Raji (cell line): ENCODE data around the gene TAPBPL.

Source experiments
- POLR2A ChIP-seq: IDR thresholded peaks from 2 replicates; pipeline ENCODE4 v1.6.1; 2011; ENCODE audit warnings: low read depth, low read length, control low read depth; ENCODE audit not compliant: insufficient read depth

The TAPBPL gene, protein sequence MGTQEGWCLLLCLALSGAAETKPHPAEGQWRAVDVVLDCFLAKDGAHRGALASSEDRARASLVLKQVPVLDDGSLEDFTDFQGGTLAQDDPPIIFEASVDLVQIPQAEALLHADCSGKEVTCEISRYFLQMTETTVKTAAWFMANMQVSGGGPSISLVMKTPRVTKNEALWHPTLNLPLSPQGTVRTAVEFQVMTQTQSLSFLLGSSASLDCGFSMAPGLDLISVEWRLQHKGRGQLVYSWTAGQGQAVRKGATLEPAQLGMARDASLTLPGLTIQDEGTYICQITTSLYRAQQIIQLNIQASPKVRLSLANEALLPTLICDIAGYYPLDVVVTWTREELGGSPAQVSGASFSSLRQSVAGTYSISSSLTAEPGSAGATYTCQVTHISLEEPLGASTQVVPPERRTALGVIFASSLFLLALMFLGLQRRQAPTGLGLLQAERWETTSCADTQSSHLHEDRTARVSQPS

DNA sequence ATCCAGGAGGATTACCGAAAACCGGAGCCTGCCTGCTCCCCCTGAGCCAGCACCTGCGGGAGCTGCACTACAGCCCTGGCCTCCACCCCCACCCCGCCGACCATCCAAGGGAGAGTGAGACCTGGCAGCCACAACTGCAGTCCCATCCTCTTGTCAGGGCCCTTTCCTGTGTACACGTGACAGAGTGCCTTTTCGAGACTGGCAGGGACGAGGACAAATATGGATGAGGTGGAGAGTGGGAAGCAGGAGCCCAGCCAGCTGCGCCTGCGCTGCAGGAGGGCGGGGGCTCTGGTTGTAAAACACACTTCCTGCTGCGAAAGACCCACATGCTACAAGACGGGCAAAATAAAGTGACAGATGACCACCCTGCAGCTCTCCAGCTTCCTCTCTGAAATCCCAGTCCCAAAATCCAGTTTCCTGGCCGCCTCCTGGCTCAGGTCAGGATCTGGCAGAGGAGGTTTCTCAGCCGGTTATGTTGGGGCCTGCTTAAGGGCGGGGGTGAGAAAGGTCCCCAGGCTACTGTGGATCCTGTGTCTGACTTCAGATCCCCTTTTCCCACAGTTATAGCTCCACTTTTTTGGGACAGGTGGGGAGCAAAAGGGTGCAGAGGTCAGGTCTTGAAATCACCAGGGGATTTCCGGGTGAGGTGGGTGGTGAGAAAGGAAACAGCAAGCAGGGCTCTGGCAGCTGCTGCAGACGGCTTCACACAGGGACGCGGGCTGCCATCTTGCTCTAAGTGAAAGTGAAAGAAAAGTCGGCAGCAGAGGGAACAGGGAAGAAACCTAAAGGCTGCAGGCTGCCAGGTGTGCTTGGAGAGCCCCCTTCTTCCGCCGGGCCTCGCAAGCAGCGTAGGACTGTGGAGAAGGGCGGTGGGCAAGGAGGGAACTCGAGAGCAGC lies at the start of gene TAPBPL:
TSS of gene TAPBPL (plus strand) at position 695 of the 897 bp plus-strand sequence. CDS start 207 bp downstream, outside the sequence.
- TF ChIP-seq POLR2A: peak; percentile 60

DNA sequence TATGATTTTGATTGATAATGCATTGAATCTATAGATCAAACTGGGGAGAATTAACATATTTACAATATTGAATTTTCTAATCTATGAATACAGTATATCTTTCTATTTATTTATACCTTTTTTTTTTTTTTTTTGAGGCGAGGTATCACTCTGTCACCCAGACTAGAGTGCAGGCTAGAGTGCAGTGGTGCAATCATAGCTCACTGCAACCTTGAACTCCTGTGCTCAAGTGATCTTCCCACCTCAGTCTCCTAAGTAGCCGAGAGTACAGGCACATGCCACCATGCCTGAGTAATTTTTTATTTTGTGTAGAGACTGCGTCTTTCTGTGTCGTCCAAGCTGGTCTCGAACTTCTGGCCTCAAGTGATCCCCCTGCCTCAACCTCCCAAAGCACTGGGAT lies 47.5 kb upstream of the TAPBPL start:
- no peak for TF ChIP-seq POLR2A

DNA sequence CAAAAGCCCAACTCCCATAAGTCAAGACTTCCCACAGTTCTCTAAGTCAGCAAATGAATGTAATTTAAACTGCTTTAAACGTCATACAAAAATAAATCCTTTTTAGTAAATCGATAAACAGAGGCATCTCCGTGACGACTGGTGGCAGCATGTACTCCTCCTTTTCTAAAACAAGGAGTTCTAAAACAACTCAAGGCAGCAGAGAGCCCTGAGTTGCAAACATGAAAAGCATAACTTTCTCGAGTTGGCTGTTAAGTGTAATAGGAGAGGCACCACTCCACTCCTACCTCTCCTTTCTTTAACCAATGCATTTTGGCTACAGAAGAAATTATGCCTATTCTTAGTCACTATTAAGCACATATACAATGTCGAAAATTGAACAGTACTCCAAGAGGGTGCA lies 45.9 kb upstream of the TAPBPL start:
- no peak for TF ChIP-seq POLR2A

DNA sequence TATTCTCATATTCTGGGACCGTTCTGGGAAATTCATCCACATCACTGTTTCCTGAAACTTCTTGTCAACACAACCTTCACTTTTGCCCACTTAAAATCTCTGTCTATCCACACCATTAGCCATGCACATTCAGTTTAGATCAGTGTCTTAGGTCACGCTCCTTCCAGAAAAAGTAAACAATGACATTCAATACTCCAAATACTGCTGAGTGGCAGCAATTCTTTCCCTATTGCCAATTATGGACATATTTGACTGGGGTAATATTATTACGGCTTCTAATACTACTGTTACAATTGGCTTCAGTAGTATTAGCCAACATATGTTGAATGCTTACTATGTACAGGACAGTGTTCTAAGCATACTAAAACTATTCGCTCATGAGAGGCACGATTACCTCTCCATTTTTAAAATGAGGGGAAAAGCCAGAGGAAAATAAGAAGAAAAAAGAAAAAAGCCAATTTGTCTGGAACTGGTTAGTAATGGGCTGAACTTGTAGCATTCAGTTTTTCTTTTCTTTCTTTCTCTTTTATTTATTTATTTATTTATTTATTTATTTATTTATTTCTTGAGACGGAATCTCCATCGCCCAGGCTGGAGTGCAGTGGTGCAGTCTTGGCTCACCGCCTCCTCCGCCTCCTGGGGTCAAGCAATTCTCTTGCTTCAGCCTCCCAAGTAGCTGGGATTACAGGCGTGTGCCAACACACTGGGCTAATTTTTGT lies 44.4 kb upstream of the TAPBPL start:
- TF ChIP-seq POLR2A: no peak

DNA sequence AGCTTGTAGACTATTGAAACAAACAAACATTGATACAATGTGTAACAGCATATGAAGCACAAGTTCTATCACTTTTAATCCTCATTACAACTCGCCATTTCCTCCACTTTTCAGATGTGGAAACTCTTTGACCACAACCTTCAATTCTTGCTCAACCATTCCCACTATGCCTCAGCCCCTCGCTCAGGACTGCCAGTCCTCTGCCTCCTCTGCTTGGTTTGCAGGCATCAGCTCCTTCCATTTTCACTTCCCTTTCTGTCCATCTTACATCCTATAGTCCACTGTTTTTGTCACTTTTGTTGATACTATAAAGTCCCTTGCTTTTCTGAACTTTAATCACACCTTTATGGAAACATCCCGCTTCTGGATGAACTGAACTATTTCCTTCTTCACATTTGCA lies 35.2 kb upstream of the TAPBPL start:
- TF ChIP-seq POLR2A: no peak

DNA sequence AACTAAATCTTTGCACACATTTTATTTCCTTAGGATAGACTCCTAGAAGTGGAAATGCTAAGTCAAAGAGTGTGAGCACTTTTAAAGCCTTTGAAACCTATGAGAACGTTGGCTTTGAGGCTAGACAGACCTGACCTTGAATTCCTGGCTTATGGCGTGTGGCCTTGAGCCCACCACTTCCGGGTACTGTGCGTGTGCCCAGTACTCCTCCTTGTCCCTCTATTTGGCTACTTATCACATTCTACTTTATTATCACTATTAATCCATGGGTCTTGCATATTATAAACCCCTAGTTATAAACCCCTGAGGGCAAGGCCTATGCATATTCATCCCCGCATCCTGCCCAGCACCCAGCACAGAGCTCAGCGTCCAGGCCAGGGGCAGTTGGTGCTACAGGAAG lies 33.0 kb upstream of the TAPBPL start:
- TF ChIP-seq POLR2A: no peak

DNA sequence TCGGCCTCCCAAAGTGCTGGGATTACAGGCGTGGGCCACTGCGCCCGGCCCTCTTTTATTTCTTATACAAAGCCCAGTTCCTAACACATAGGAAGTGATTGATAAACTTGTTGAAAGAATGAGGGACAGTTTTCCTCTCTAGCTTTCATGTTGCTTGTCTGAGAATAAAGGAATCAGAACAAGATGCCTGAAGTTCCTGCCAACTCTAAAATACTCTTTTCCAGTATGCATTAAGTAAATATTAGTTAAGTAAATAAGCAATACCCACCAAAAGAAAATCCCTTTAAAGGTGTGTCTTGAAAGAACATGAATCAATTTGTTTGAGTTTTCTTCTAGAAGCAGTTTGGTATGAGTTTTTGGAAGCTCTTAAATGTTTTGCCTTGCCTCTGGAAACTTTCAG lies 31.5 kb upstream of the TAPBPL start:
- TF ChIP-seq POLR2A: no peak

DNA sequence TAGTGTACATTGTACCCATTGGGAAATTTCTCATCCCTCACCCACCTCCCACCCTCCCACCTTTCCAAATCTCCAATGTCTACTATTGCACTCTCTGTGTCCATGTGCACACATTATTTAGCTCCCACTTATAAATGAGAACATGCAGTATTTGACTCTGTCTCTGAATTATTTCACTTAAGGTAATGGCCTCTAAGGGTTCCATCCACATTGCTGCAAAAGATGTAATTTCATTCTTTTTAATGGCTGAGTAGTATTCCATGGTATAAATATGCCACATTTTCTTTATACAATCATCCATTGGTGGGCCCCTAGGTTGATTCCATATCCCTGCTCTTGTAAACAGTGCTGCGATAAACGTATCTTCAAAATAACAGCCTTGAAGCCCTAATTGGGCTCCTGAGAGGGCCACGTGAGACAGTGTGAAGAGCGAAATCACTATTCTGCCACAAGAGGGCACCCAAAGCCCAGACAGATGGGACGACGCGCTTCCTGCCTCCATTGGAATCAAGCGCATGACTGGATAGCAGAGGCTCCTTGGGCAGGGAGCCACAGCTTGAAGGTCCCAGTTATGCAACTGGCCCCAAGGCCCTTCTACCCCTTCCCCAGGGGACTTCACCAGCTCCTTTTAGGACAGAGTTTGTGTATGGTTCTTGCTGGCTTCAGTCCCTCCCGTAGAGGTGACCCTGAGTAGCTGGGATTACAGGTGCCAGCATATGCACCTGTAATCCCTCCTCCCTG lies 28.4 kb upstream of the TAPBPL start:
- TF ChIP-seq POLR2A: peak; percentile 44

DNA sequence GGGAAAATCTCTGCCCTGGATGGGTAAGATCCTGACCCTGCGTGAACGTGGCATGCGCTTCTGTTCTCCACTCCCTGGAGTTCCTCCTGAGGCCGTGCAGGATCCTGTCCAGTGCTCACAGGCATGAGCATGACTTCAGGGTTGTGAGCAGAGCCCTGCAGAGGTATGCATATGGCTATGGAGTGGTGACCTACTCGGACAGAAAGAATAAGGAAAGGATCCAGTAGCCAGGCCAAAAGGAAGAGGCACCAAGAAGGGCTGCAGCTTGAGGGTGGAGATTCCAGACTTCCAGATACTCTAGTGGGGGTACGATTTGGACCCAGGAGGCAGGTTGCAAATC lies 27.9 kb upstream of the TAPBPL start:
- no peak for TF ChIP-seq POLR2A

DNA sequence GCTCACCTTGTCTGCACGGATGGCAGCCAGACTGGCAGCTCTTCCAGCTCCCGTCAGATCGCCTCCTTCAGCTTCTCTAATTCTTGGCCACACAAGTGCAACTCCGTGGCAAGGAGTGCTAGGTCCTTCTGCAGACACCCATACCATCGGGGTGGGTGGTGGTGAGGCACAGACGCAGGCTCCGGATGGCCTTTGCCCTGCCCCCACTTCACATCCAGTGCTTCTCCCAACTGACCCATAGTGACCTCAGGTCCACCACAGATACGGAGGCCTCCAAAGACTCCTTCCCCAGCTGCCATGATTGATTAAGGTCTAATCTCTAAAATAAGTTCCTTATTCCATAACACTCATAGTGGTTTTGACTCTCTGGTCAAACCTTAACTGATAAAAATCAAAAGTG lies 27.0 kb upstream of the TAPBPL start:
- TF ChIP-seq POLR2A: no peak

DNA sequence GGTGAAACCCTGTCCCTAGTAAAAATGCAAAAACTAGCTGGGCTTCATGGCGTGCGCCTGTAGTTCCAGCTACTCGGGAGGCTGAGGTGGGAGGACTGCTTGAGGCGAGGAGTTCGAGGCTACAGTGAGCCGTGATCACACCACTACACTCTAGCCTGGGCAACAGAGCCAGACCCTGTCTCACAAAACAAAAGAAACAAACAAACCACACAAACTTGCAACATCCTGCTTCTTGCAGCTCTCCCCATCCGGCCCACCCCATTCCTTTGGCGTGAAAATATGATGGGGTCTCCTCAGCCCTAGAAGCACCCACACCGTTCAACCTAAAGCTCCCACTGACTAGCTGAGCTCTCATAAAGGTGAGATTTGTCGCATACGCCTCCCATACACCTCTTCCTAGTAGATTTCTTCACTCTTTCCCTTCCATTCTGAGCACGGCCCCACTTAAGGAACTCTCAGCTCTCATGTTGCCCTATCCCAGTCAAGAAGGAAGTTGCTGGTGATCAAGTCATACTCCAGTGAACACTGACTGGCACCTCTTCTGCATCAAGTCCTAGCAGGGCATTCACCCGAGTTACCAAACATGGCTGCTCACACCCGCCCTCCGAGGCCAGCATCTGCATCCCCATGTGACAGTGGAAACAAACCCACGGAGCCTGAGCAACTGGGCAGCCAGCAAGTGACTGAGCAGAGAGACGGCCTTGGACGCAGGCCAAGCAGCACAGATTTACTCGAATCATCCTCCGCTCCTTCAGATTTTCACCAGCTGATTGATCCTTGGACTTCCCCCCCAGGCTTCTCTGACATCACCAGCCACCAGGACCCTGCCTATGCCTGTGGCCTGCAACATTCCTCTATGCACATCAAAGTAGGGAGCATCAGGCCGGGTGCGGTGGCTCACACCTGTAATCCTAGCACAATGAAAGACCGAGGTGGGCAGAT lies 26.0 kb upstream of the TAPBPL start:
- peak; percentile 67 for TF ChIP-seq POLR2A

DNA sequence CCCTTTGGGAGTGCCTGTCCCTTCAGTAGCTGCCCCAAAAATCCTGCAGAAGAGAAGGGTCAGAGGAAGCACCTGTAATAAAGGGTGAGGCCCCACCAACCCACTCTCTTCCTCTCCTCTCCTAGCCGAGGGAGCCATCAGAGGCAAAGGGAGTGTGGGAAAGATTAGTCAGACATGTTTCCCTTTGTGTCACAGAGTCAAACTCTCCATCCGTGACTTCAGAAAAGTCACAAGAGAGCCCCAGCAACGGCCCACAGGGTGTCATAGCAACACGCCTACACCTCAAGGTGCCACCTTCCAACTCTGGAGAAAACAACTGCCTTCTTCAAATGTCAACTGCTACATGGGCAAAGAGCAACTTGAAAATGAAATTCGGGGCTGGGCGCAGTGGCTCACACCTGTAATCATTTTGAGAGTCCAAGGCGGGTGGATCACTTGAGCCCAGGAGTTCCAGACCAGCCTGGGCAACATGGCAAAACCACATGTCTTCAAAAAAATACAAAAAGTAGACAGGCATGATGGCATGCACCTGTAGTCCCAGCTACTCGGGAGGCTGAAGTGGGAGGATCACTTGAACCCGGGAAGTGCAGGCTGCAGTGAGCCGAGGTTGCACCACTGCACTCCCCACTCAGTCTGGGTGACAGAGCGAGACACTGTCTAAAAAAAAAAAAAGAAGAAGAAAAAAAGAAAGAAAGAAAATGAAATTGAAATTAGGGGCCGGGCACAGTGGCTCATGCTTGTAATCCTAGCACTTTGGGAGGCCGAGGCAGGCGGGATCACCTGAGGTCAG lies 24.8 kb upstream of the TAPBPL start:
- peak; percentile 38; the same call in 1 of the 2 replicates for TF ChIP-seq POLR2A

DNA sequence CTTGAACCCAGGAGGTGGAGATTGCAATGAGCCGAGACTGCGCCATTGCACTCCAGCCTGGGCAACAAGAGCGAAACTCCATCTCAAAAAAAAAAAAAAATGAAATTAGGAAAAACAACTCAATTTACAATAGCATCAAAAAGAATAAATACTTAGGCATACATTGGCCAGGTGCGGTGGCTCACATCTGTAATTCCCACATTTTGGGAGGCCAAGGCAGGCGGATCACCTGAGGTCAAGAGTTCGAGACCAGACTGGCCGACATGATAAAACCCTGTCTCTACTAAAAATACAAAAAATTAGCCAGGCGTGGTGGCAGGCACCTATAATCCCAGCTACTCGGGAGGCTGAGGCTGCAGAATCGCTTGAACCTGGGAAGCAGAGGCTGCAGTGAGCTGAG lies 24.0 kb upstream of the TAPBPL start:
- TF ChIP-seq POLR2A: peak; percentile 40; the same call in 1 of the 2 replicates

DNA sequence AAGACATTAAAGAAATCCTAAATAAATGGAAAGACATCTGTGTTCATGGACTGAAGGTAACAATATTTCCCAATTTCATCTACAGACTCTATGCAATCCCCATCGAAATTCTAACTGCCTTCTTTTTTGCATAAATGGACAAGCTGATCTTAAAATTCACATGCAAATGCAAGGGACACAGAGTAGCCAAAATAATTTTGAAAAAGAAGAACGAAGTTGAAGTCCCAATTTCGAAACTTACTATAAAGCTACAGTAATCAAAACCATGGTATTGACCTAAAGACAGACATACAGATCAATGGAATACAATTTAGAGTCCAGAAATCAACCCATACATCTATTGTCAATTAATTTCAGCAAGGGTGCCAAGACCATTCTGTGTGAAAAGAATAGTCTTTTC lies 23.5 kb upstream of the TAPBPL start:
- TF ChIP-seq POLR2A: peak; percentile 41; the same call in 1 of the 2 replicates
